Epithelial cell of proximal tubule (primary cell): ENCODE measurements around the gene HDAC9. TPM values are rescaled to one million over a fixed set of nuclear protein-coding genes. Genes with fewer than 3 reads are reported as not detected.

ENCODE experiments used
- DNase-seq: peaks from one replicate; pipeline ENCODE4 v3.0.0-alpha.2; 2011; ENCODE audit warnings: low read depth
- H3K4me3 ChIP-seq: 2 replicates; pipeline ENCODE4 v1.5.1; 2011; ENCODE audit warnings: low read depth, mild to moderate bottlenecking, low read length
- CTCF ChIP-seq: conservative IDR thresholded peaks from 2 replicates; pipeline ENCODE4 v1.5.1; 2012; ENCODE audit warnings: low read depth, mild to moderate bottlenecking, low read length
- total RNA-seq: library from RNA; depleted of rRNA; stranded (reverse); fragments of >200 nt; gene quantifications from 2 replicates; pipeline ENCODE4 v1.2.3, GENCODE V29; 2015

HDAC9 gene
- total RNA-seq, 1 donor from 2014 or later: 35.5 TPM

- no peak overlapping the region for H3K4me3 ChIP-seq
- no peak for TF ChIP-seq CTCF
- DNase-seq: no peak
These were observed 185.0 kb downstream of the HDAC9 start for GRCh38 chr7:18680576-18680975.

GRCh38 chr7:18684916-18685315, 189.4 kb downstream of the HDAC9 start:
- DNase-seq: no peak
- no peak for TF ChIP-seq CTCF

GRCh38 chr7:18685971-18686370, 190.4 kb downstream of the HDAC9 start:
- DNase-seq: no peak
- no peak for TF ChIP-seq CTCF
- H3K4me3 ChIP-seq: no peak overlapping the region

More at GRCh38 chr7:18684916-18685315, 189.4 kb downstream of the HDAC9 start:
- H3K4me3 ChIP-seq: no peak overlapping the region

- TF ChIP-seq CTCF: no peak
- no peak overlapping the region for H3K4me3 ChIP-seq
- no peak for DNase-seq
These were observed 194.0 kb downstream of the HDAC9 start for GRCh38 chr7:18689551-18689950.

- peak; percentile 87 for TF ChIP-seq CTCF
- no peak overlapping the region for H3K4me3 ChIP-seq
- peak; percentile 20 for DNase-seq
These were observed 197.9 kb downstream of the HDAC9 start for GRCh38 chr7:18693406-18693805.

- no peak overlapping the region for H3K4me3 ChIP-seq
- TF ChIP-seq CTCF: no peak
- DNase-seq: no peak
These were observed 198.3 kb downstream of the HDAC9 start for GRCh38 chr7:18693816-18694215.

GRCh38 chr7:18694484-18694883, 198.9 kb downstream of the HDAC9 start:
- no peak for DNase-seq
- TF ChIP-seq CTCF: no peak
- H3K4me3 ChIP-seq: no peak overlapping the region
